ENCODE measurements around the gene DOC2A.

DNA sequence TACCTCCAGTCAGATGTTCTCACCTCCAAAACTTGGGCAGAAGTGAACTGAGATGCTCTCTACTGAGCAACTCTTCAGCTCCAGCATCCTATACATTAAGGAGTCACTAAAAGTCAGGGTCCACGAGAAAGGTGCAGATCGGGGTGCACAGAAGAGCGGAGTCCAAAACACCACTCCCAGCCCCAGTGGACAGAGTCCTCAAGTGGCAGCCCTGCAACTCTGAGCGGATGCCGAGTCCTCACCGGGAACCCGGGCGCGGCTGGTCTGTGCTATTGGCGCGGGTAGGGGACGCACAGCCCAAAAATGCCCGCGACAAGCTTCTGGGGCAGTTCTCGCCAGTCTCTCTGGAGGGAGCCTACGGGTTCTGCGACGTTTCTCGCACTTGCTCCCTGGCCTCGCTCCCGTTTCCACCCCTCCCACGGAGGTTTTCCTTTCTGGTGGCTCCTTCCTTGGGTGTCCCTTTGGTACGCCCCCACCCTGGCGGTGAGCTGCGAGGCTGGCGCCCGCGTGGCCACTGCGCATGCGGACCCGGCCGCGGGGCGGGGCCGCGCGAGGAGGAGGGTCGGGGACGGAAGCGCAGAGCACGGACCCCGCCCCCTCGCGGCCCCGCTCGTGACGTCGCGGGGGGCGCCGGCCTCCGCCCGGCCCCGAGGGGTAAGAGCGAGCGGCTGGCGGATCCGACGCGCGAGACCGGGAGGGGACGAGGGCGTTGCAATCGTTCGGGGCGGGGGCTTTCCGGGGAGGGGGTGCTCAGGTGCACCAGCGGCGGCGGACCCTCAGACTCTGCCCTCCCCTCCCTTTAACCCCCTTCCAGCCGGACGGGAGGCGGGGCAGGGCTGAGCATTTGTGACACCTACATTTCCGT lies 49.1 kb downstream of the DOC2A start, which contains the start of gene TMEM219:
- TF ChIP-seq EZH2 (IDR thresholded peaks at IDR 0.05; ENCODE audit: borderline replicate concordance, low read depth, low read length, poor library complexity, severe bottlenecking) (no peak), CTCF (conservative IDR thresholded peaks at IDR 0.05; ENCODE audit: low read depth, low read length) (peak; percentile 30; the same call in 1 of the 2 replicates)

Data from A673 (cell line).